ENCODE measurements around the gene REM1.
"Not testable (repeated sequence)": the region's sequence is repeated elsewhere in the genome, so short reads cannot be mapped to it uniquely, and the experiment has no call there.

Gene REM1, protein sequence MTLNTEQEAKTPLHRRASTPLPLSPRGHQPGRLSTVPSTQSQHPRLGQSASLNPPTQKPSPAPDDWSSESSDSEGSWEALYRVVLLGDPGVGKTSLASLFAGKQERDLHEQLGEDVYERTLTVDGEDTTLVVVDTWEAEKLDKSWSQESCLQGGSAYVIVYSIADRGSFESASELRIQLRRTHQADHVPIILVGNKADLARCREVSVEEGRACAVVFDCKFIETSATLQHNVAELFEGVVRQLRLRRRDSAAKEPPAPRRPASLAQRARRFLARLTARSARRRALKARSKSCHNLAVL

DNA sequence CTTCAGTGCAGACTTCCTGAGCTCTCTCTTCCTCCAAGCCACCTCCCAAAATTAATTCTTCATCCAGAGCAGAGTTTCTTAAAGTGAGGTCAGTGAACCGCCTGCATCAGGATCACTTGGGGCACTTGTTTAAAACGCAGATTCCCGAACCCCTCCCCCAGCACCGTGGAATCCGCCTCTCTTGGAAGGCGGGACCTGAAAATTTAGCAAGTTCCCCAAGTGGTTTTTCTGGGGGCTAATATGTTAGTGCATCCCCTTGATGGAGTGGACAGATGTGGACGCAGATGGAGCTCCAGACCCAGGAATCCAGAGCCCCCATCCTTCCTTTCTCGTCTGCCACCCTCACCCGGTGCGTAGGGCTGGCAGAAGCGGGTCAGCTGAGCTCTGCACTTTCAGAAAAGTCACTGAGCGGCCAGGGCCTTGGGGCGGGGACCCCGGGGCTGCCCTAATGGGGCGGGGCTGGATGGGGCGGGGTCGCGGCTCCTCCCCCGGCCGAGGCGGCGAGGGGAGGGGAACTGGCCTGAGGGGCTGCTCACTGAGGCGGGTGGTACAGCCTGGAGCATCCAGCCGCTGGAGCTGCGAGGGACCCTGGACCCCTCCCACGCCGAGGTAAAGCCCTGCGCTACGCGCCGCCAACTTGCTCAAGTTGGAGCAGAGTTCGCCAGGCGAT, at the start of gene REM1, which contains the start of gene DEFB124:
Gene REM1, plus strand, starts transcription at position 531 of the 670 bp plus-strand sequence. CDS start 1,158 bp downstream, outside the sequence.
Gene DEFB124, minus strand, starts transcription at position 370 of the 670 bp plus-strand sequence. CDS start 2,114 bp downstream, outside the sequence.
- Histone ChIP-seq H3K27ac (ENCODE audit: low read depth, low read length) (no peak within 1 kb of the TSS), H3K9ac (ENCODE audit: low read depth, low read length) (no peak within 1 kb of the TSS), H3K4me1 (ENCODE audit: control insufficient read depth, insufficient read depth, low read length) (no peaks in the 10 kb centered on the region), H3K4me3 (ENCODE audit: low read depth, low read length) (no peak within 1 kb of the TSS), H3K36me3 (ENCODE audit: control insufficient read depth, insufficient read depth, low read length) (no peaks in the 10 kb centered on the region), H3K9me3 (ENCODE audit: control insufficient read depth, insufficient read depth, low read length) (peaks cover 66% of the 10 kb centered on the region), H3K27me3 (ENCODE audit: control insufficient read depth, insufficient read depth, low read length) (no peaks in the 10 kb centered on the region)

DNA sequence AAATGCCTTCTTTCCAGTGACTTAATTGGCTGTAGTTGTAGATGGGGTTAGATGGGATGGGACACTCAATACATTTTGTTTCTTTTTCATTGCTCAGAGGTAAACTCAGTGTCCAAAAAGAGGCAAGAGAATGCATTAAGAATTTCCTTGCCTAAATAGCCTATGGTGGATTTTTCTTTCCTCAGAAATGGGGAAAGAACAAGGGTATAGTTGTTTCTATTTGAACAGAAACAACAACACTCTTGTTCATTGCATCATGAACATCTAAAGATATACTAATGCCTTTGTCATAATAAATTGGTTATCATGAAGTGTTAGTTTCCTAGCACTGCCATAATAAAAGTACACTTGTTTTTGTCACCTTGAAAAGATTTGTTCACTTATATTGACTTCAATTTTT, 49.3 kb upstream of the REM1 start:
- Histone ChIP-seq H3K4me3 (ENCODE audit: low read depth, low read length) (no peak overlapping the region), H3K9ac (ENCODE audit: low read depth, low read length) (no peak overlapping the region), H3K27ac (ENCODE audit: low read depth, low read length) (no peak overlapping the region), H3K9me3 (ENCODE audit: control insufficient read depth, insufficient read depth, low read length) (peaks cover 70% of the 10 kb centered on the region), H3K36me3 (ENCODE audit: control insufficient read depth, insufficient read depth, low read length) (no peaks in the 10 kb centered on the region), H3K4me1 (ENCODE audit: control insufficient read depth, insufficient read depth, low read length) (no peaks in the 10 kb centered on the region), H3K27me3 (ENCODE audit: control insufficient read depth, insufficient read depth, low read length) (no peaks in the 10 kb centered on the region)

DNA sequence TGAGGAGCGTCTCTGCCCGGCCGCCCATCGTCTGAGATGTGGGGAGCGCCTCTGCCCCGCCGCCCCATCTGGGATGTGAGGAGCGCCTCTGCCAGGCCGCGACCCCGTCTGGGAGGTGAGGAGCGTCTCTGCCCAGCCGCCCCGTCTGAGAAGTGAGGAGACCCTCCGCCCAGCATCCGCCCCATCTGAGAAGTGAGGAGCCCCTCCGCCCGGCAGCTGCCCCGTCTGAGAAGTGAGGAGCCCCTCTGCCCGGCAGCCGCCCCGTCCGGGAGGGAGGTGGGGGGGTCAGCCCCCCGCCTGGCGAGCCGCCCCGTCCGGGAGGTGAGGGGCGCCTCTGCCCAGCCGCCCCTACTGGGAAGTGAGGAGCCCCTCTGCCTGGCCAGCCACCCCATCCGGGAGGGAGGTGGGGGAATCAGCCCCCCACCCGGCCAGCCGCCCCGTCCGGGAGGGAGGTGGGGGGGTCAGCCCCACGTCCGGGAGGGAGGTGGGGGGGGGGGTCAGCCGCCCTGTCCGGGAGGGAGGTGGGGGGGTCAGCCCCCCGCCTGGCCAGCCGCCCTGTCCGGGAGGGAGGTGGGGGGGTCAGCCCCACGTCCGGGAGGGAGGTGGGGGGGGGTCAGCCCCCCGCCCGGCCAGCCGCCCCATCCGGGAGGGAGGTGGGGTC, 48.1 kb upstream of the REM1 start:
- not testable (repeated sequence) for H3K9ac ChIP-seq (ENCODE audit: low read depth, low read length); H3K4me1 ChIP-seq (ENCODE audit: control insufficient read depth, insufficient read depth, low read length); H3K4me3 ChIP-seq (ENCODE audit: low read depth, low read length); H3K36me3 ChIP-seq (ENCODE audit: control insufficient read depth, insufficient read depth, low read length); H3K27me3 ChIP-seq (ENCODE audit: control insufficient read depth, insufficient read depth, low read length); H3K27ac ChIP-seq (ENCODE audit: low read depth, low read length)
- H3K9me3 ChIP-seq (ENCODE audit: control insufficient read depth, insufficient read depth, low read length), result peaks cover 66% of the 10 kb centered on the region

DNA sequence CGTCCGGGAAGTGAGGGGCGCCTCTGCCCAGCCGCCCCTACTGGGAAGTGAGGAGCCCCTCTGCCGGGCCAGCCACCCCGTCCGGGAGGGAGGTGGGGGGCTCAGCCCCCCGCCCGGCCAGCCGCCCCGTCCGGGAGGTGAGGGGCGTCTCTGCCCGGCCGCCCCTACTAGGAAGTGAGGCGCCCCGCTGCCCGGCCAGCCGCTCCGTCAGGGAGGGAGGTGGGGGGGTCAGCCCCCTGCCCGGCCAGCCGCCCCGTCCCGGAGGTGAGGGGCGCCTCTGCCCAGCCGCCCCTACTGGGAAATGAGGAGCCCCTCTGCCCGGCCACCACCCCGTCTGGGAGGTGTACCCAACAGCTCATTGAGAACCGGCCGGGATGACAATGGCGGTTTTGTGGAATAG, 47.5 kb upstream of the REM1 start:
- not testable (repeated sequence) for H3K4me3 ChIP-seq (ENCODE audit: low read depth, low read length); H3K27ac ChIP-seq (ENCODE audit: low read depth, low read length); H3K4me1 ChIP-seq (ENCODE audit: control insufficient read depth, insufficient read depth, low read length); H3K36me3 ChIP-seq (ENCODE audit: control insufficient read depth, insufficient read depth, low read length); H3K27me3 ChIP-seq (ENCODE audit: control insufficient read depth, insufficient read depth, low read length); H3K9ac ChIP-seq (ENCODE audit: low read depth, low read length)
- H3K9me3 ChIP-seq (ENCODE audit: control insufficient read depth, insufficient read depth, low read length), result peaks cover 66% of the 10 kb centered on the region

DNA sequence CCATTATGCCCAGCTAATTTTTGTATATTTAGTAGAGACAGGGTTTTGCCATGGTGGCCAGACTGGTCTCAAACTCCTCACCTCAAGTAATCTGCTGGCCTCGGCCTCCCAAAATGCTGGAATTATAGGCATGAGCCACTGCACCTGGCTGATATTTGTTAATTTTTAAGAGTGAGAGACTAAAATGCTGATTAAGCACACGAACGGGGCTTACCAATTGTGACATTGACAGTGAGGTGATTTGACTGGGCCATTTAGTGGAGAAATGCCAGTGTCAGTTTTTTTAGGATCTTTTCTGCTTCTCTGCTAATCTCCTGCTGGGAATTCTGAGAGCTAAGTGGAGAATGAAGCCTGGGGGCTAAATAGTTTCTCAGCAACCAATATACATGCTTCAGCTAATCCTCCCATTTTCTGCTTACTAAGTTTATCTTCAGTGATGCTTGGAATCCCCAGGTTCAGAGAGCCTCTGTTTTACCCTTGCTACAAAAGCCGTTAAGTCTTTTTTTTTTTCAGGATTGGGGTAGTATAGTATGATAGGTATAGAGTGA, 44.4 kb upstream of the REM1 start:
- no peak overlapping the region for H3K27ac ChIP-seq (ENCODE audit: low read depth, low read length)
- H3K9me3 ChIP-seq (ENCODE audit: control insufficient read depth, insufficient read depth, low read length), result peaks cover 60% of the 10 kb centered on the region
- no peaks in the 10 kb centered on the region for H3K27me3 ChIP-seq (ENCODE audit: control insufficient read depth, insufficient read depth, low read length)
- no peak overlapping the region for H3K9ac ChIP-seq (ENCODE audit: low read depth, low read length)
- H3K4me3 ChIP-seq (ENCODE audit: low read depth, low read length), result no peak overlapping the region
- H3K36me3 ChIP-seq (ENCODE audit: control insufficient read depth, insufficient read depth, low read length), result no peaks in the 10 kb centered on the region
- no peaks in the 10 kb centered on the region for H3K4me1 ChIP-seq (ENCODE audit: control insufficient read depth, insufficient read depth, low read length)

DNA sequence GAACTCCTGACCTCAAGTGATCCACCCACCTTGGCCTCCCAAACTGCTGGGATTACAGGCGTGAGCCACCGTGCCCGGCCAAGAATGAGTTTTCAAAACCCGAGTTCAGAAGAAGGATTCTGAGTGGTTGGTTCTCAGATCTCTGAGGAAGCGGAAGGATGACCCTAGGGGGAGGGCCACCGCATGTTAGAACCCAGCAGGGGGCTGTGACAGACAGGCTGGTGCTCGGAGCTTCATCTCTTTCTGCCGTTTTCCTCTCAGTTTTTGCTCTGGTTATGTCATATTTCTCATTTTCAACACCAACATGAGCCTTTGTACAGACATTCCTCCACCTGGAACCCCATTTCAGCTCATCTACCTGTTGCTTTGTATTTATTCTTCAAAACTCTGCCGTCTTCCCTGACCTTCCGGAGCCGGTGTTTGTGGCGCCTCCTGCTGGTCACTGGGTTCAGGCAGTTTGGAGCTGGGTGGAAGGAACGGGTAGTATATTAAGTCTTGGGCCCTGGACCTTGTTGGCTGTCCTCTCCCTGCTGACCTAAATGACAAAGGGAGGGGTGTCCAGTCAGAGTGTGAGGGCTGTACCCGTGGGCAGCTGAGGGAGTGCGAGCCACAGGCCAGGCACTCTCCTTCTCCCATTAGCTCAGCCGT, 35.0 kb upstream of the REM1 start, which contains the start of gene DEFB123:
Gene DEFB123, plus strand, starts transcription at position 621 of the 648 bp plus-strand sequence. CDS start 67 bp downstream, outside the sequence.
- Histone ChIP-seq H3K9me3 (ENCODE audit: control insufficient read depth, insufficient read depth, low read length) (peaks cover 87% of the 10 kb centered on the region), H3K27me3 (ENCODE audit: control insufficient read depth, insufficient read depth, low read length) (no peaks in the 10 kb centered on the region), H3K9ac (ENCODE audit: low read depth, low read length) (no peak within 1 kb of the TSS)

DNA sequence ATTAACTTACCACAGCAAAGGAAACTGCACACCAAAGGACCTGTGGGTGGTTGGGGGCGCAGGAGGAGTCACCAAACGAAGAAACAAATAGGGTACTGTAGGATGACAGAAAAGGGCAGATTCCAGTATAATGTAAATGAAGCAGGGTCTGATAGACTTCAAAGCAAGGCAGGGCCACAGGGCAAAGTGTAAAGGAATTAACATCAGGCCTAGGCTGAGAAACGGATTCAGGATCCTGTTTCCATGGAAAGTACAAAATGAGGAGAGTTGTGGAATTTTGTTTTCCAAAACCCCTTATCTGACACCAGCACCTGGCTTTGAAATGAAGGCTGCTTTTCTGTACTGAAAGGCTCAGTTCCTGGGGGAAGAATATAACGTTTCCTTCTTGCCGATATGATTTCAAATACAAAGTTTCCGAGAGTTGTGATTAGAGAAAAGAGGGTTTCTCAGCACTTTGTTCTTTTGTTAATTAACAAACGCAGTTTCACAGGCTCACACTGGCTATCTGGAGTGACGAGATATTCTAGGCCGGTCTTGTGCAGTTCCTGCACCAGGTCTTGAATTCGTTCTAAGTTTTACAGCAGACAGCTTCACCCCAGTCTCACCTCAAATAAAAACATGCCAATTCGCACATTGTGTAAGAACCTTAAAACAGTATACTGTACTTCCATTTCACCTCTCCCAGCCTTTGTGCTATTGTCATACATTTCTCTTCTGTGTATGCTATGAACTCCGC, 28.8 kb upstream of the REM1 start:
- peaks cover 78% of the 10 kb centered on the region for H3K9me3 ChIP-seq (ENCODE audit: control insufficient read depth, insufficient read depth, low read length)

More for the DNA sequence above, 35.0 kb upstream of the REM1 start, which contains the start of gene DEFB123:
- Histone ChIP-seq H3K27ac (ENCODE audit: low read depth, low read length) (no peak within 1 kb of the TSS), H3K4me3 (ENCODE audit: low read depth, low read length) (no peak within 1 kb of the TSS), H3K4me1 (ENCODE audit: control insufficient read depth, insufficient read depth, low read length) (no peaks in the 10 kb centered on the region), H3K36me3 (ENCODE audit: control insufficient read depth, insufficient read depth, low read length) (no peaks in the 10 kb centered on the region)

DNA sequence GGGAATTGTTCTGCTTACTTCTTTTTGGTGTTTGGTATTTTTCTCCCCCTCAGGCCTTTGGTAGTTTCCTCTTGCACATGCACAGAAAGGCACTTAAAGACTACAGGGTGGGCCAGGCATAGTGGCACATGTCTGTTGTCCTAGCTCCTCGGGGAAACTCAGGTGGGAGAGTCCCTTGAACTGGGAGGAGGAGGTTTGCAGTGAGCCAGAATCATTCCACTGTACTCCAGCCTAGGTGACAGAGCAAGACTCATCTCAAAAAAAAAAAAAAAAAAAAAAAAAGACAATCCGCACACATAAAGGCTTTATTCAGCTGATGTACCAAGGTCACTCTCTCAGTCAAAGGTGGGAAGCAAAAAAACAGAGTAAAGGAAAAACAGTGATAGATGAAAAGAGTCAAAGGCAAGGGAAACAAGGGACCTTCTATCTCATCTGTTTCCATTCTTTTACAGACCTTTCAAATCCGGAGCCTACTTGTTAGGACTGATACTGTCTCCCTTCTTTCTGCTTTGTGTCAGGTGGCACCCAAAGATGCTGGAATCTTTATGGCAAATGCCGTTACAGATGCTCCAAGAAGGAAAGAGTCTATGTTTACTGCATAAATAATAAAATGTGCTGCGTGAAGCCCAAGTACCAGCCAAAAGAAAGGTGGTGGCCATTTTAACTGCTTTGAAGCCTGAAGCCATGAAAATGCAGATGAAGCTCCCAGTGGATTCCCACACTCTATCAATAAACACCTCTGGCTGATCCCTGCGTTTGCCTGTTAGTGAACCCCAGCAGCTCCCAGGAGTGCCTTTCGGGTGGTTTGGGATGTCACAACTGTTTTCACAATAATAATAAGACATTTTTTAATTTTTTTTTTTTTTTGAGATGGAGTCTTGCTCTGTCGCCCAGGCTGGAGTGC, 25.3 kb upstream of the REM1 start:
- H3K4me3 ChIP-seq (ENCODE audit: low read depth, low read length), result no peak overlapping the region
- H3K27me3 ChIP-seq (ENCODE audit: control insufficient read depth, insufficient read depth, low read length), result no peaks in the 10 kb centered on the region
- H3K27ac ChIP-seq (ENCODE audit: low read depth, low read length), result no peak overlapping the region
- H3K4me1 ChIP-seq (ENCODE audit: control insufficient read depth, insufficient read depth, low read length), result no peaks in the 10 kb centered on the region
- H3K9me3 ChIP-seq (ENCODE audit: control insufficient read depth, insufficient read depth, low read length), result peaks cover 72% of the 10 kb centered on the region
- H3K9ac ChIP-seq (ENCODE audit: low read depth, low read length), result no peak overlapping the region
- no peaks in the 10 kb centered on the region for H3K36me3 ChIP-seq (ENCODE audit: control insufficient read depth, insufficient read depth, low read length)

More for the DNA sequence above, 28.8 kb upstream of the REM1 start:
- Histone ChIP-seq H3K4me3 (ENCODE audit: low read depth, low read length) (no peak overlapping the region), H3K4me1 (ENCODE audit: control insufficient read depth, insufficient read depth, low read length) (no peaks in the 10 kb centered on the region), H3K27me3 (ENCODE audit: control insufficient read depth, insufficient read depth, low read length) (no peaks in the 10 kb centered on the region), H3K9ac (ENCODE audit: low read depth, low read length) (no peak overlapping the region), H3K27ac (ENCODE audit: low read depth, low read length) (no peak overlapping the region), H3K36me3 (ENCODE audit: control insufficient read depth, insufficient read depth, low read length) (no peaks in the 10 kb centered on the region)

DNA sequence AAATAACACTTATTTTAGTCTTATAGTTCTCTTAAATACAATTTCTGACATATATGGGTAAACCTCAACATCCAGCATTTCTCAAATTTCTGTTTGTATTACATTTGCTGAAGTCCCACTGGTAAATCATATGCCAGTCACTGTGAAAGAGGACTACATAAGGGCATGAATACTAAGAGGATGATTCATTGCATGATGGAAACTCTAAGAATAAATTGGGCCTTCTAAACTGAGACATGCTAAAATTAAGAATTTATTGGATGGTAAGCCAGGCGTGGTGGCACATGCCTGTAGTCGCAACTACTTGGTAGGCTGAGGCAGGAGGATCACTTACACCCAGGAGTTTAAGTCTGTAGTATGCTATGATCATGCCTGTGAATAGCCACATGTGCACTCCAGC, 22.5 kb upstream of the REM1 start:
- H3K36me3 ChIP-seq (ENCODE audit: control insufficient read depth, insufficient read depth, low read length), result no peaks in the 10 kb centered on the region
- no peak overlapping the region for H3K27ac ChIP-seq (ENCODE audit: low read depth, low read length)
- no peak overlapping the region for H3K4me3 ChIP-seq (ENCODE audit: low read depth, low read length)
- no peaks in the 10 kb centered on the region for H3K4me1 ChIP-seq (ENCODE audit: control insufficient read depth, insufficient read depth, low read length)
- H3K27me3 ChIP-seq (ENCODE audit: control insufficient read depth, insufficient read depth, low read length), result no peaks in the 10 kb centered on the region
- peaks cover 69% of the 10 kb centered on the region for H3K9me3 ChIP-seq (ENCODE audit: control insufficient read depth, insufficient read depth, low read length)
- no peak overlapping the region for H3K9ac ChIP-seq (ENCODE audit: low read depth, low read length)

Measured in HUES48 (cell line).